Measurements from ENCODE around the gene RAB11A. TPM values are rescaled to one million over a fixed set of nuclear protein-coding genes. Genes with fewer than 3 reads are reported as not detected.

Gene RAB11A
- total RNA-seq, 1 experiment from 2014 or later: 263 TPM

GRCh38 chr15:65901336-65901735 lies 32.0 kb downstream of the RAB11A start:
- intact Hi-C loops (cut with micrococcal nuclease; ENCODE audit: unreplicated experiment): no loop called here
- no peaks in the 10 kb centered on the region for H3K4me1 ChIP-seq (ENCODE audit: control insufficient read depth, insufficient read depth, low read length)
- in situ Hi-C loops (cut with HindIII; ENCODE audit: low pct_unique_long_range_greater_than_20kb, low sequenced_read_pairs): no loop called here
- DNase-seq (ENCODE audit: low read depth, low spot score) (no peak), ATAC-seq (no peak)
- POLR2A ChIA-PET: no interaction called here
- CTCF ChIA-PET: no interaction called here
- no peak for TF ChIP-seq REST (IDR thresholded peaks at IDR 0.05; ENCODE audit: insufficient read depth in 1 of 2, low read depth in 2 of 2, low read length in 1 of 2)
- TF ChIP-seq TCF7L2 (IDR thresholded peaks at IDR 0.05; ENCODE audit: low read depth, low read length): no peak
- TF ChIP-seq CTCF (IDR thresholded peaks at IDR 0.05): no peak
- TF ChIP-seq SIN3A (IDR thresholded peaks at IDR 0.05; ENCODE audit: borderline replicate concordance, insufficient read depth, low read depth, low read length): no peak
- H3K27me3 ChIP-seq (ENCODE audit: control insufficient read depth, insufficient read depth, low read length): no peaks in the 10 kb centered on the region
- BruUV-seq (replicated peaks): no TSS peak
- H3K4me3 ChIP-seq (ENCODE audit: low read depth in 2 of 2, low read length in 2 of 2): no peak overlapping the region
- no peak overlapping the region for H3K27ac ChIP-seq (ENCODE audit: low read length)
- H3K9me3 ChIP-seq (ENCODE audit: control insufficient read depth, insufficient read depth, low read depth, low read length): no peaks in the 10 kb centered on the region
- peaks cover 12% of the 10 kb centered on the region for H3K36me3 ChIP-seq (ENCODE audit: control insufficient read depth, insufficient read depth, low read length)

- CTCF ChIA-PET: no interaction called here
Measured at GRCh38 chr15:65901836-65902235, 32.5 kb downstream of the RAB11A start.

More at GRCh38 chr15:65901836-65902235, 32.5 kb downstream of the RAB11A start:
- TF ChIP-seq CTCF (IDR thresholded peaks at IDR 0.05): no peak
- no peak for TF ChIP-seq TCF7L2 (IDR thresholded peaks at IDR 0.05; ENCODE audit: low read depth, low read length)
- TF ChIP-seq SIN3A (IDR thresholded peaks at IDR 0.05; ENCODE audit: borderline replicate concordance, insufficient read depth, low read depth, low read length): no peak
- no peak for TF ChIP-seq REST (IDR thresholded peaks at IDR 0.05; ENCODE audit: insufficient read depth in 1 of 2, low read depth in 2 of 2, low read length in 1 of 2)
- BruUV-seq (replicated peaks): no TSS peak
- no peaks in the 10 kb centered on the region for H3K4me1 ChIP-seq (ENCODE audit: control insufficient read depth, insufficient read depth, low read length)
- H3K27ac ChIP-seq (ENCODE audit: low read length): no peak overlapping the region
- ATAC-seq (no peak), DNase-seq (ENCODE audit: low read depth, low spot score) (no peak)
- intact Hi-C loops (cut with micrococcal nuclease; ENCODE audit: unreplicated experiment): no loop called here
- H3K36me3 ChIP-seq (ENCODE audit: control insufficient read depth, insufficient read depth, low read length): peaks cover 12% of the 10 kb centered on the region
- no peaks in the 10 kb centered on the region for H3K9me3 ChIP-seq (ENCODE audit: control insufficient read depth, insufficient read depth, low read depth, low read length)
- in situ Hi-C loops (cut with HindIII; ENCODE audit: low pct_unique_long_range_greater_than_20kb, low sequenced_read_pairs): no loop called here
- H3K4me3 ChIP-seq (ENCODE audit: low read depth in 2 of 2, low read length in 2 of 2): no peak overlapping the region
- POLR2A ChIA-PET: interaction anchor here (0.6 kb wide), 1 partner anchor 104 kb away, joined by 4 read pairs; no protein-coding TSS in a partner anchor
- no peaks in the 10 kb centered on the region for H3K27me3 ChIP-seq (ENCODE audit: control insufficient read depth, insufficient read depth, low read length)

Measured in Panc1 (cell line).